Measurements from ENCODE around the gene LYSMD1. TPM values are rescaled to one million over a fixed set of nuclear protein-coding genes. Genes with fewer than 3 reads are reported as not detected.

The LYSMD1 gene
- total RNA-seq (2021), result 5.8 and 6.7 TPM in 2 replicates
- long read RNA-seq, partial matches to known transcripts, result 0 of 1 reads
- long read RNA-seq, other reads (novel, unspliced or antisense), result 0 of 1 reads

GRCh38 chr1:151165738-151166504 lies at the start of gene LYSMD1, which contains the start of gene SCNM1:
LYSMD1 (minus strand) TSS chr1:151165902; CDS start chr1:151165258, 644 bp downstream.
SCNM1 (plus strand) TSS chr1:151166144; CDS start chr1:151166153, 9 bp downstream.
- WGBS (ENCODE audit: extremely low coverage, insufficient read length, low lambda C conversion rate), result no CpG with 5 or more reads among the region's 38 CpGs

More at GRCh38 chr1:151165738-151166504, at the start of gene LYSMD1, which contains the start of gene SCNM1:
- H3K4me1 Mint-ChIP-seq, result peaks cover 22 to 27% of the 10 kb centered on the region in 2 experiments
- Histone ChIP-seq H3K18ac (ENCODE audit: insufficient read length, low read depth, low read length) (no peak within 1 kb of the TSS), H4K5ac (ENCODE audit: insufficient read length, low read depth, low read length) (no peak within 1 kb of the TSS), H3K4me1 (ENCODE audit: insufficient read depth, low read length) (0 out of 2 replicates have a peak, but pooled peaks cover 4% of the 10 kb centered on the region), H3K79me1 (ENCODE audit: insufficient read depth, low read depth, low read length, poor library complexity, severe bottlenecking) (no peaks in the 10 kb centered on the region), H2BK12ac (ENCODE audit: insufficient read length, low read depth, low read length) (no peak within 1 kb of the TSS), H3K23me2 (ENCODE audit: insufficient read length, low read depth, low read length, poor library complexity, severe bottlenecking) (peaks cover 13% of the 10 kb centered on the region), H3K27me3 (ENCODE audit: insufficient read depth, low read length) (no peaks in the 10 kb centered on the region), H2AFZ (ENCODE audit: low read length) (peak within 1 kb of the TSS; percentile 79), H3K56ac (ENCODE audit: insufficient read length, low read depth, low read length) (no peak within 1 kb of the TSS), H3K4ac (ENCODE audit: low read depth, low read length) (no peak within 1 kb of the TSS), H4K20me1 (ENCODE audit: control insufficient read depth, insufficient read depth, insufficient read length) (no peaks in the 10 kb centered on the region), H3T11ph (ENCODE audit: low read length) (no peak within 1 kb of the TSS), H3K23ac (ENCODE audit: insufficient read length, low read depth, low read length) (no peak within 1 kb of the TSS), H2BK15ac (ENCODE audit: low read depth, low read length) (no peak within 1 kb of the TSS), H3K79me2 (ENCODE audit: insufficient read depth, low read length) (no peaks in the 10 kb centered on the region), H2AK5ac (ENCODE audit: insufficient read length, low read length) (no peak within 1 kb of the TSS), H3K9me3 (ENCODE audit: control insufficient read depth, low read depth, low read length) (no peaks in the 10 kb centered on the region), H3K4me2 (ENCODE audit: insufficient read depth, insufficient read length, low read length) (peak within 1 kb of the TSS; percentile 70), H3K9ac (ENCODE audit: extremely low read depth, insufficient read length, low read length) (peak within 1 kb of the TSS; percentile 83), H2BK20ac (ENCODE audit: low read depth, low read length, poor library complexity, severe bottlenecking) (no peak within 1 kb of the TSS), H4K8ac (replicated peaks; ENCODE audit: insufficient read length, low read depth, low read length) (no peak within 1 kb of the TSS), H2BK120ac (ENCODE audit: low read depth, low read length, poor library complexity, severe bottlenecking) (no peak within 1 kb of the TSS), H3K14ac (ENCODE audit: insufficient read depth, low read length) (no peak within 1 kb of the TSS), H2BK5ac (ENCODE audit: insufficient read length, low read length) (no peak within 1 kb of the TSS), H3K27ac (ENCODE audit: insufficient read length, low read depth, low read length) (peak within 1 kb of the TSS; percentile 7), H4K91ac (ENCODE audit: insufficient read length, low read depth, low read length) (no peak within 1 kb of the TSS)
- H3K9me3 Mint-ChIP-seq, result no peaks in the 10 kb centered on the region; a peak in 1 of 5 replicates
- peak within 1 kb of the TSS; percentile 96 to 99 (median 98) for H3K27ac Mint-ChIP-seq
- peak within 1 kb of the TSS; percentile 96 to 98 for H3K4me3 Mint-ChIP-seq
- peaks cover 3% of the 10 kb centered on the region; the same call in 1 of the 2 replicates for H3K27me3 Mint-ChIP-seq (ENCODE audit: low read depth)
- DNase-seq, result peak; percentile 98
- no peak for TF ChIP-seq CTCF (conservative IDR thresholded peaks at IDR 0.05)
- H3K36me3 Mint-ChIP-seq (ENCODE audit: insufficient read depth in 1 of 3, low read depth in 3 of 3), result peaks cover 19 to 43% (median 40%) of the 10 kb centered on the region in 3 experiments; a peak in 6 of 7 replicates

Measured in H9 (cell line).